DMS114 treated with DMSO at 0.1 percent for 48 hours (cell line): ENCODE measurements around the gene GRIK4.

Experiments
- DNase-seq: peaks from one replicate; lab custom pipeline; 2025; ENCODE audit not compliant: unreplicated experiment; lab: John Stamatoyannopoulos, UW

GRIK4 gene

DNA sequence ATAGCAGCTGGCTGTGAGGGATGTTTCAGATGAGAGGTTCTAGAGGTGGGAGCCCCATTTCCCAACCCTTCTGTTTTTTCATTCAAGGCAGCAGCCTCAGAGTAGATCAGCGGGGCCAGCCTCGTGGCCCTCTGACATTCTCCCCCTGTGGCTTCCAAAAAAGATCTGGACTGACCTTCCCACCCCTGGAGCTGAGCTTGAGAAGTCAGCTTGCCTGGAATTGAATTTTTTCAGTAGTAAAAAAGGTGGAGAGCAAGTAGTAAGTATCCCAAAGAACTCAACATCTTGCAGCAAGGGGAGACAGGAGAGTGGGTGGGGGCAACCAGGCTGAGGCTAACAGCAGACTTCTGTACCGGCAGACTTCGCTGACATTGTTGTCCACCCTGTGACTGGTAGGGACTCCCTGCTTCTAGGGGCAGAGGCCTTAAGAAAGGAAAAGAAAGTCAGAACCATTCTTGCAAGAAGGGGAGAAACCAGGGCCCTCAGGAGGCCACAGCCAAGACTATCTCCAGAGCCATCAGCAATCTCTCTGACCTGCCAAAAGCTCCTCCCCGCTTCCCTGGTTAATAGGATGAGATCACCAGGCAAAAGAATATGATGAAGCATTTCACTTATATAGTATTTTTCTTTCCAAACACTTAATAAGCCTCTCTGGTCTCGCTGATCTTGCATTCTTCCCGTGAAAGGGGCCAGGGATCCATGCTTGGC, 2.0 kb upstream of the GRIK4 start:
- no peak for DNase-seq

DNA sequence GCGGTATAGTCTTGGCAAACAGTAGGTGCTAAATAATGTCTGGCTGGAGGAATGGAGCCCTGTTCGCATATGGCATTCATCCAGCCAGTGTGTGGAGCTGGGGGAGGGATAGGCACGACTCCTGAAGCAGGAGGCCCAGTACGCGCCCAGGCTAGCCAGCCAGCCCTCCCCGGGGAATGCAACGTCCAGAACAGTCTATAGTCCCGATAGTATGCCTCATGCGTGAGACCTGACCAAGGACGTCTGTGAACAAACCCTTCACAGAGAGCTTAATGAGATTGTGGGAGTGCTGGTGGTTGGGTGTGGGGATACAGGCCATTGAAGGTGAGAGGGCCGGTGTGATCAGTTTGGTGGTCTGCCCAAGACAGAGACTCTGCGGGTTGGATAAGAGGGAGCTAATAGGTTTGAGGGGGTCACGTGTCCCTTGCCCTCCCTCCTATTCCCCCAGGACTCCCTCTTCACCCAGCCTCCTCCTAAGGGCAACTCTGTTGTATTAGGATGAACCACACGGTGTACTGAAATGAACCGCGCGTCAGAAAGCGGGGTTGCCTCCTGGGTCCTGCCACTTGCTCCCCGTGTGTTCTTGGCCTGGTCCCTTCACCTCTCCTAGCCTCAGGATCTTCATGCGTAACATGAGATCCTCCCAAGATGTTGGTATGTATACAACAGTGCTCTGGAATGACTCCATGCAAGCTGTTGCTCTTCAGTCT, 987 bp upstream of the GRIK4 start:
- no peak for DNase-seq

DNA sequence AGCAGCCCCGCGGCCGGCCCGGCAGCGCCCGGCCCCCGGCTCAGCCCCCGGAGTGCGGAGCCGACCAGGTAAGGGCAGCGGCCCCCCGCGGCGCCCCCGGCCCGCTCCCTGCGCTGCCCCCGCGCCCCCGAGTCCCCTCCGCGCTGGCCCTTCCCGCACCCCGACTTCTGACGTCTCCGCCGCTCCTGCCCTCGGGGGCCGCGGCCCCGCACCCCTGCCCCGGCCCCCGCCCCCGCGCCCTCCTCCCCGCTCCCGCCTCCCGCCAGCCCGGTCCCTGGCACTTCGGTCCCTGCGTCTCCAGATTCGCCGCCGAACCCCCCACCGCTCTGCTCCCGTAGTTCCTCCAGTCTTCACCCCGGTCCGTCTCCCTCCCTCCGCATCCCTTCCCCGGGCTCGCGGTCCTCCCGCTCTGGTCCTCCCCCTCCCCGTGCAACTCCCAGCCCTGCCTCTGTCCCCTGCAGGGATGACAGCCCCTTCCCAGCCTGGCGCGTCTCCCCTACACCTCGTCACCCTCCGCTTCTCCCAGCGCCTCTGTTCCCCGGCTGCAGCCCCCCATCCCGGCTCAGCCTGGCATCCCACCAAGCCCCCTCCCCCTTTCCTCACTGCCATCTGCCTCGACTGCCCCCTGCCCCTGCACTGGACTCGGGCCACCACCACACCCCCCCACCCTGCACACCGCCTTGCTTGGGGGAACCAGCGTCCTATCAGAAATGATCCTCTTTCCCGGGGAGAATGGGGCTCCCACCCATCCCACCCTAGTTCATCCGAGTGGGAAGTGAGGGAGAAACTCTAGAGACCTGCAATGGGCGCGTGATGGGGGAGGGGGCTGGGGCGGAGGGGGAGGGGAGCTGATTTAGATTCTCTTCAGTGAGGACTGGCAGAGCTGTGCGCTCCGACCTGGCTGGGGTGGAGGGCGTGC, 531 bp downstream of the GRIK4 start:
- DNase-seq = no peak

DNA sequence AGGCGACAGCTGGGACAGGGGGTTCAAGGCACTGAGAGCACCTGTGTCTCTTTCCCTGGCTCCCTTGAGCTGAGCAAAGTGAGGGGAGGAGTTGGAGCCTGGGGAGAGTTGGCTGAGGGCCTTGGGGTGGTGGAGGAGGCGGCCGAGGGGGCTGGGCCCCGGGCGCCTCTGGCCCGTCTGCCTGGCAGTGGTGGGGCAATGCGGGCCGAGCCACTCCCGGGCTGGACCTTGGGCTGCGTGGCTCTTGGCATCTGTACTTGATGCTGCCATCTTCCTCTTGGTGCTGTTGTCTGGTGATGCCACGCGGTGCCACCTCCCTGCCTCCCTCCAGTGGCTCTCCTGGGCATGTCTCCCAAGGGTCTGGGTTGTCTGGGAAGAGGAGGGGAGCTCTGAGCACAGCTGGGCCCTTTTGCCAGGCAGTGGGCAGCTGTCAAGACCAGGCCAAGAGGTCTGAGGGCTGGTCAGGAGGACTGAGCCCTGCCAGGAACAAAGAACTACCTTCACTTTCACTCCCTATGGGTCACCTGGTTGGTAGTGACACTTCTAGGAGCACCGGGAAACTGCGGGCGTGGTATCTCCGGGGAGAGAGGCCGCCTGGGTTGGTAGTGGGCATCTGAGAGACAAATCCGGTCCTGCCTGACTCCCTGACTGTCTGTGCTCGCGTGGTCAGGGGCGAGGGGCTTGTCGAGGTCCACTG, 1.3 kb downstream of the GRIK4 start:
- DNase-seq = no peak

DNA sequence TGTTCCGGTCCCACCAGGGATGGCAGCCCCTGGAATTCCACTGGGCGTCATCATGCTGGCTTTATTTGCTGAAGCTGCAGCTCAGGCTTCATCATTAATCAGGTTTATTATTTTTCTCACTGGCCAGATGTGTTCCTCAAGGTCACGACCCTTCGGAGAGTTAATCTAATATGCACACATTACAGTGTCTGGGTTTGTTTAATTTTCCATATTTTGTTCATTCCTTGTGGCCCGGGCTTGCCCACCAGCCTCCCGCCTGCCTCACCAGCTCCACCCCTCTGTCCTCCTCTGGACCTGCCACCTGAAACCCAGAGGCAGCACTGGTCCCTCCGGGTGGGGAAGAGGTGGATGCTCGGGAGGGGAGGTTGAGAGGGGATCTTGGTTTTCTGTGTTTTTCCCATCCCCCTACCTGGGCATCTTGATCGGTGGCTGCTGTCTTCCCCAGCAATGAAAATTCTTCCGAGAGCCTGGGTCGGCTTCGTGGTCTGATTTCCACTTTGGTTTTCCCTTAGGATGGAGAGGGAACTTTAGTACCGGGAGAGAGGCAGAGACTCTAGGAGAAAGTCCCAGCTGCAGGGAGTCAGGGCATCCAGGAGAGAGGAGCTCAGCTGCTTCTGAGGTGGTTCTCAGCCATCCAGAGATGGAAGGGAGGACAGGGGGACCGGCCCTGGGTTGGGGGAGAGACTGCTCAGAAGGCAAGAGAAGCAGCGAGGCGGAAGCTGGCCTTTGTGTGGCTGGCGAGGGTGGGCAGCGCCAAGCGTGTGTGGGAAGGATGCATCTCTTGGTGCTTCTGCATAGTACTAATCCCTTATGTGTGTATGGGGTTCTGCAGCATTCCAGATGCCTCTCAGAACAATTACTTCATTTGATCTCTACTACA, 2.1 kb downstream of the GRIK4 start:
- no peak for DNase-seq

DNA sequence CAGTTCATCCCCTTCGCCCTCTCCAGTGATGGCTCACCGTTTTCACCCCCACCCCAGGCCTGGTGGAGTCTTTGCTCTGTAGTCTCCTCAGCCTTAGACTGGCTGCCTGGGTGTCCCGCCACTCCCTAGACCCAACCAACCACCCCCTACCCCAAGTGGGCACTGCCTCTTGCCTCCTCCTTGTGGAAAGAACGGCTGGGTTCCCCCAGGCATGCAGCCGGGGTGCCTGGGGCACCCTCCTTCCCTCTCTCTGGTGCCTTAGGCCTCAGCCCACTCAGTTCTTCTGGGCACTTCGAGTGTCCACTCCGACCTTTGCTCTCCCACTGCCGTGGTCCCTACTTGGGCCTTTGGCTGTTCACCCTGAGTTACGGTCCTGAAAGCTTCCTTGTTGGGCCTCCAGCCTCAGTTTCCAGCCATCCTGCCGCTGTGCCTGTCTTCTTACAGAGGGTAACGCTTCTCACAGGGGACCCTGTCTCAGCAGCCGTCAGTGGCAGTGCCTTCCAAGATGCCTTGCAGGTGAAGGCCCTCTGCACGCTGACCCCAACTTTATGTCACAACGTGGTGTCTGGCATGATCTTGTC, 3.1 kb downstream of the GRIK4 start:
- DNase-seq = no peak

DNA sequence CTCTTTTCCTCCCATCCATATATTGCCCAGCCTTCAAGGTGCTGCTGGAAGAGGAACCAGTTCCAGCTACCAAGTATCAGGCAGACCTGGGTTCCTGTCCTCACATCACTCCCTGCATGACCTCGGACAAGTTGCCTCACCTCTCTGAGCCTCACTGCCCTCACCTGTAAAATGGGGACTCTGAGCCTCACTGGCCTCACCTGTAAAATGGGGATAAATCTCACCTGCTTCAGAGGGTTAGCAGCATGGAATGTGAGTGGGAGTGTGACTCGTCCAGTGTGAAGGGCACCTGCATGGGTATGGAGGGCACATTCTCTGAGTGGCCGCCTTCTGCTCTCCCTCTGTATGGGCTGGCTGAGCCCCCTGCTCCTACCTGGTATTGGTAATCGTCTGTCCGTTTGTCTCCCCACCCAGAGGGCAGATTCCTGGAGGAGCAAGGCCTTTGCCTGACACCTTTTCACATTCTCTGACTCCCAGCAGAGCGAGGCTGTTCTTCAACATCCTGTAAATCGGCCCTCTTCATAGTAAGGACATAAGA, 3.7 kb downstream of the GRIK4 start:
- DNase-seq = no peak

DNA sequence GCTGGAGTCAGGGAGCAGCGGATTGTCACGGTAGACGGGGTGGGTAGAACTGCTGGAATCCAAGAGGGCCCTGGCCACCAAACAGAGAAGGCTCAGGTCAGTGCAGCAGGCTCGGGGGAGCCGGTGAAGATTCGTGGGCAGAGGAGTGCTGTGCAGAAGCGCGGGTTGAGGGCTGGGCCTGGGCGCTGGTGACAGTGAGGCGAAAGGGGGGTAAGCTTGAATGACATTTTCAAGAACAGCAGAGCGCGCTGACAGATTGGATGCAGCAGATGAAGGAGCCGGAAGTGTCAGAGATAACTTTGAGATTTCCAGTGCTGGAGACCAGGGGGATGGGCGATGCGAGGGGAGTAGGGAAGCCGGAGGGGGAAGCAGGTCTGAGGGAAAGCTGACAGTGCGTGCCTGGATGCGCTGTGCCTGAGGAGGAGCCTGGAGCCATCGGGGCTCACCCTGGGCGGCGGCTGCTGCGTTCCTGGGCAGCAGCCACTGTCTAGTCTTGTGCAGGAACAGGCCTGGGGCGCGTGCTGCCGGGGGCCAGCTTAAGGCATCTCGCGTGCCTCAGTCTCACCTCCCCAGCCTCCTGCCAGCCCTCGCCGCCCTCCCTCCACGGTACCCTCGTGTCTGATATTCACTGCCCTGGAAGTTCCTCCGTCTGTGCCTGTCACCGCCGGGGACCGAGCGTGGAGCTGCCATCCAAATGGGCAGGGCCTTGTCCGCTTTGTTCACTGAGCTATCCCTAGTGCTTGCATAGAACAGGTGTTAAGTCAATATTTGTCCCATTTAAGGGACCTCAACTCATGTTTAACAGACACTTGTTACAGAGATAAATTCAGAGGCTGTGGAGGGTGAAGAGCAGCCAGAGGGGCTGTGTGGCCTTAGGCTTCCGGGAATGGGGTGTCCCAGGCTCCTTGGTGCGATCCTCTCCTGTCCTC, 5.2 kb downstream of the GRIK4 start:
- DNase-seq = no peak

DNA sequence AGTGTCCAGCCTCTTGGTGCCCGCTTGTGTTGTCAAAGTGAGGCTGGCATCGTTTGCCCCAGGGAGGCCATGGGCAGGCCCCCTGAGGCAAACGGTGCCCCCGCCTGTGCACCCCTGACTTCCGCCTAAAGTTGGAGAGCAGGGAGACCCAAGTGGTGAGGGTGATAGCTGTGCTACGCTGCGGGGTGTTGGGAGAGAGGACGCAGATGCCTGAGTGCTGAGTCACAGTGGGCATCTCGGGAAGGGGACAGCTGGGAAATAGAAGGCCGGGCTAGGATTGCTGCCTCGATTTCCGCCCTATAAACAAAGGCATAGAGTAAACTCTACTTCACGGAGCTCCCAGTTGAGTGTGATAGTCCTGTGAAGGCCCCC, 5.8 kb downstream of the GRIK4 start:
- no peak for DNase-seq

DNA sequence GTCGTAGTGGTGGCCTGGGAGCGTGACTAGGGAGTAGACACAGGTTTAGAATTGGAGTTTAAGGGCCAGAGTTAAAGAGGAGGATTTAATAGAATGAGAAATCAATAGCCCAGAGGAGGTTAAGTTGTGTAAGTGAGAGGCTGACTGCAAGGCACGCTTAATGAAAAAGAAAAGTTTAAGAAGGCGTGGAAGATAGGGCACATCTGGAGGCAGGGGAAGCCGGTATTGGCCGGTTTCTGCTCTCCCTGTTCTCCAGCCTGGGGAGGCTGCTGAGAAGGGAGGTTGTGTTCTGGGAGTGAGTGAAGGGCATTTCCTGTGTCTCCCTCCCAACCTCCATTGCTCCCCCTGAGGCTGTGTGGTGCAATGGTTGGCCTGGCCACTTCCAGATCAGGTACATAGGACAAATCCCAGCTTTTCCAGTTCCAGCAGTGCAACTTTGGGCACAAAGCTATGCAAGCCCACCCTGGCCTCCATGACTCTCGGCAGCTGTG, 6.3 kb downstream of the GRIK4 start:
- DNase-seq = no peak

DNA sequence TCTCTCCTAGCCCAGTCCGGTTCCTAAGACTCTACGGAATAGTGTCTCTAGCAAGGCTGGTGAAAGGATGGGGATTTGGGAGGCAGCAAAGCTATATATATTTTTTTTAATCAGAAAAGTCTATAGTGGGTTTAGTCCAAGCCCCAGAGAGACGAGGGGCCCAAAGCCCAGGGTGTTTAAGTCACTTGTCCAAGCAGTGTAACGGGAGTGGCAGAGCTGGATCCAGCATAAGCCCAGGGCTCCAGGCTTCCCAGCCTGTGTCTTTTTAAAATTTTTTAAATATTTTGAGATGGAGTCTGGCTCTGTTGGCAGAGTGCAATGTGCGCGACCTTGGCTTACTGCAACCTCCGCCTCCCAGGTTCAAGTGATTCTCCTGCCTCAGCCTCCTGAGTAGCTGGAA, 6.8 kb downstream of the GRIK4 start:
- DNase-seq = no peak

DNA sequence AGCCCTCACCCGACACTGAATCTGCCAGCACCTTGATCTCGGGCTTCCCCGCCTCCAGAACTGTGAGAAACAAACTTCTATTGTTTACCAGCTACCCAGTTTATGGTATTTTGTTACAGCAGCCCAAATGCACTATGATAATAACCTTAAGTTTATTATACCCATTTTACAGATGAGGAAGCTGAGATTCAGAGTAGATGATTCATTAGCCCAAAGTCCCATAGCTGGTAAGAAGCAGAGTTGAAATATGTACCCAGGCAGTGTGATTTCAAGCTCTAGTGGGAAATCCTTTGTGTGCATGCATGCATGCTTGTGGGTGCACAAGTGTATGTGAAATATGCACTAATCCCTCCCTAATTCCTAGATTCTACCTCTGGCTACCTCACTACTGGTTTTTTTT, 7.9 kb downstream of the GRIK4 start:
- no peak for DNase-seq

DNA sequence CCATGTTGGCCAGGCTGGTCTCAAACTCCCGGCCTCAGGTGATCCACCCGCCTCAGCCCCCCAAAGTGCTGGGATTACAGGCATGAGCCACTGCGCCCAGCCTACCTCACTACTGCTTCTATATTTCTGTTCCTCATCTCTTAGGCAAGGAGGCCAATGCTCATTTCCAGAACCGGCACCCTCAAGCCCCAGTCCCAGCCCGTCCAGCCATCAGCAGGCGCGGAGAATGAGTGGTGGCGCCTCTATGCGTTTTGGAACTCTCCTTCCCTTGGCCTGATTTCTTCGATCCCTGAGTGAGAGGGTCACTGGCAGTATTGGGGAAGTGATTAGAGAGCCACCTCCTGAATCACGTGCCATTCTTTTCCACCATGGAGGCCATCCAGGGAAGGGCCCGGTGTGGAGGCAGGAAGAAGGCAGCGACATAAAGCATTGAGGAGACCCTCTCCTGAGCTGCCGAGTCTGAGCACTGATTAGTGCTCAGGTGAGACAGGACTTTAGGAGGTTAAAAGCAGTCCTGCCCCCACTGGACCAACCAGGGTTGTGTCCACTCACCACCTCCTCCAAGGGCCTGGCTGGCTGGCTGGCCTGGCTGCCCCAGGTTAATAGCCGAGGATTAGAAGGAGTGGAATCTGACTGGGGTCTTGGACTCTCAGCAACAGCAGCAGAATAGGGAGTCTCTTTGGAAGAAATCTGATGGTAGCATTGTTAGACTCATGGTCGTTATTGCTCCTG, 8.7 kb downstream of the GRIK4 start:
- DNase-seq = no peak

DNA sequence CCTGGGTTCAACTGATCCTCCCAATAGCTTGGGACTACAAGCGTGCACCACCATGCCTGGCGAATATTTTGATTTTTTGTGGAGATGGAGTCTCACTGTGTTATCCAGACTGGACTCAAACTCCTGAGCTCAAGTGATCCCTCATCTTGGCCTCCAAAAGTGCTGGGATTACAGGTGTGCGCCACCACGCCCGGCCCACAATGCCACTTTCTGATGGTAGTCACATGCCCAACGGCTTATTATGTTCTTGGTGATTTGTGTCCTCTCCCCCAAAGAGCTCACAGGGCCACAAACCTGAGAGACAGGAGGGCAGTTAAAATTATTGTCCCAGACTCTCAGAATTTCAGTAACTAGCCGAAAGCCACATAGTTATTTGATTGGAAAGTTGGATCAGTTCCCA, 9.6 kb downstream of the GRIK4 start:
- no peak for DNase-seq

DNA sequence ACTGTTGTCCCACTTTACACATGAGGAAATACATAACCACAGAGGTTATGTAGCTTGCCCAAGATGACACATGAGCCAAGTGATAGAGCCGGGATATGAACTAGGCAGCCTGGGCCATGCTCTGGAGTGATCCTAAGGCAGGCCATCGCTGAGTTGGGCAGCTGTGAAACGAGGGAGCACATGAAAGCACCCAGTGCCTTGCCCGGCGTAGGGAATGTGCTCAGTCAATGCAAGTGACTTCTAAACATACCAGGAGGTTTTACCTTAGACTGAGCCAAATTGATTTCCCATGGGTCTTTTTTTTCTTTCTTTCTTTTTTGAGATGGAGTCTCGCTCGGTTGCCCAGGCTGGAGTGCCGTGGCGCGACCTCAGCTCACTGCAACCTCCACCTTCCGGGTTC, 10.5 kb downstream of the GRIK4 start:
- DNase-seq = no peak

DNA sequence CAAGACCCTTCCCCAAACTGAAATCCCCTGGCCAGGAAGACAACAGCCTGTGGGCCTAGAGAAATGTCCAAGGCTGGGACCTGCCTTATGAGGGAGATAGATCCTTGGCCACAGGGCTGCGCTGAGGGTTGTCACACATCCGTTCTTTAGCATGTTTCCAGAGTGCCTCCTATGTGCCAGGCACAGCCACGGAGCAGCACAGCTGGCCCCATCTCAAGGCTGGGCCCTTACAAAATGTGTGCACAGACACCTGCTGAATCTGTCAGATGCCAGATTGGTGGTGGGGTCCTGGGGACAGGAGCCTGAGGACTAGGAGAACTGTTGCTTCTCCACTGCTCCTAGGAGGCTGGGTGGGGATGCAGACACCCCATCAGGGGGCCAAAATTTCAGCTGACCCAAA, 11.2 kb downstream of the GRIK4 start:
- no peak for DNase-seq

DNA sequence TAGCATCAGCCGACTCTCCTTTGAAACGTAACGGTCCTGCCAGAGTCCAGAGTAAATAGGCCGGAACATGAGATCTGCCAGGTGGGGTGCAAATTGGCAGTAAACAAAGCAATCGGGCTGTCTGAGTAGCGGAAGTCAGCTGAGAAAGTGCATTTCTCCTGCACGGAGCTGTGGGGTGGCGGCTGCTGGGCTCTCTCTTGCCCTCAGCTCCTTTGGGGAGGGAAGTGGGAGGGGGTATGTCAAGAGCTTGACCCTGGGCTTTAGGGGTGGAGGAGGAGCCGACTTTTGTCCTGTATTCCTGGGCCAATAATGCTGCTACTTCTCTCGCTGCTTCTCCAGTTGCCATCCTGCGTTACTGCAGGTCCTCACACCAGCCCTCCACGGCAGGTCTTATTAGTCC, 11.6 kb downstream of the GRIK4 start:
- DNase-seq = no peak
